ENCODE measurements around the gene GOPC. TPM values are rescaled to one million over a fixed set of nuclear protein-coding genes. Genes with fewer than 3 reads are reported as not detected.
A peak's percentile ranks its signal among the peaks of the same experiment; 100 is the strongest.

The GOPC gene
- total and polyA plus RNA-seq, 2 experiments from 2014 or later = 15.5 to 26.4 TPM

DNA sequence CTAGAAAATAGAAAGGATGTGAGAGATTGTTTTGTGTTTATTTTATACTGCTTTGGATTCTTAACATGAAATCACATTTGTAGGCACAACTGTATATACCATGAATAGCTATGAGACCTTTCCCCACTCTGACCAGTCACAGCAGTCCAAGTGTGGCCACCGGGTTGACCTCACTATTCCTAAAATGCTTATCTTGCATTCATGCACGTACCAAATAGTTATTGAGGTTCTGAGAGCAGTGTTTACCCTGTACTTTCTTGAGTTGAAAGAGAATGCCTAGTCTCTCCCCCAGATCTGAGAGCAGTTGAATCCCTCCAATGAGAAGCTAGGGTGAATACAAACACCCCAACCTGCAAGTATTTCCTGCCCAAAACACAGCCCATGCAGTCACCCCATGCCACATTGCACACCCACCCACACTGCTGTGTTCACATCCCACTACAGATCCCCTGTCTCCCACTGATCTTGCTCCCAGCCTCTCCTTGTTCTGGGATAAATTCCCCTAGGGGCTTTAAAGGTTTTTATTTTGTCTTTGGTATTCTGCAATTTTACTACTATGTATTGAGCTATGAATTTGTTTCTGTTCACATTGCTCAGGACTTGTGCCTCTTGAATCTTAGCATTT is 51.6 kb downstream of the GOPC start:
- Mint-ChIP-seq H3K9me3 (no peaks in the 10 kb centered on the region), H3K36me3 (ENCODE audit: low read depth) (0 out of 3 replicates have a peak, but pooled peaks cover 3% of the 10 kb centered on the region), H3K4me3 (no peak overlapping the region), H3K27me3 (ENCODE audit: insufficient read depth, low read depth, poor library complexity) (peaks cover 3% of the 10 kb centered on the region), H3K27ac (no peak overlapping the region; the same call in 1 of the 2 replicates), H3K4me1 (peaks cover 28% of the 10 kb centered on the region)
- no peak for DNase-seq (ENCODE audit: low spot score)
- Histone ChIP-seq H3K79me2 (replicated peaks; ENCODE audit: insufficient read depth) (no peaks in the 10 kb centered on the region), H3F3A (replicated peaks; ENCODE audit: low read depth) (no peaks in the 10 kb centered on the region), H3K4me1 (ENCODE audit: insufficient read depth) (peaks cover 30% of the 10 kb centered on the region), H3K27me3 (ENCODE audit: insufficient read depth) (peaks cover 25% of the 10 kb centered on the region), H3K36me3 (ENCODE audit: insufficient read depth) (no peaks in the 10 kb centered on the region), H3K4me2 (0 out of 2 replicates have a peak overlapping the region, but pooled peaks have one; percentile 92), H3K9me2 (ENCODE audit: insufficient read depth) (no peaks in the 10 kb centered on the region), H4K20me1 (replicated peaks; ENCODE audit: insufficient read depth) (no peaks in the 10 kb centered on the region), H3K4me3 (no peak overlapping the region), H3K27ac (ENCODE audit: low read depth) (no peak overlapping the region), H2AFZ (no peak overlapping the region)
- TF ChIP-seq, protein P1, sequence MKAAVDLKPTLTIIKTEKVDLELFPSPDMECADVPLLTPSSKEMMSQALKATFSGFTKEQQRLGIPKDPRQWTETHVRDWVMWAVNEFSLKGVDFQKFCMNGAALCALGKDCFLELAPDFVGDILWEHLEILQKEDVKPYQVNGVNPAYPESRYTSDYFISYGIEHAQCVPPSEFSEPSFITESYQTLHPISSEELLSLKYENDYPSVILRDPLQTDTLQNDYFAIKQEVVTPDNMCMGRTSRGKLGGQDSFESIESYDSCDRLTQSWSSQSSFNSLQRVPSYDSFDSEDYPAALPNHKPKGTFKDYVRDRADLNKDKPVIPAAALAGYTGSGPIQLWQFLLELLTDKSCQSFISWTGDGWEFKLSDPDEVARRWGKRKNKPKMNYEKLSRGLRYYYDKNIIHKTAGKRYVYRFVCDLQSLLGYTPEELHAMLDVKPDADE (IDR thresholded peaks at IDR 0.05) = no peak
- TF ChIP-seq, protein P2, sequence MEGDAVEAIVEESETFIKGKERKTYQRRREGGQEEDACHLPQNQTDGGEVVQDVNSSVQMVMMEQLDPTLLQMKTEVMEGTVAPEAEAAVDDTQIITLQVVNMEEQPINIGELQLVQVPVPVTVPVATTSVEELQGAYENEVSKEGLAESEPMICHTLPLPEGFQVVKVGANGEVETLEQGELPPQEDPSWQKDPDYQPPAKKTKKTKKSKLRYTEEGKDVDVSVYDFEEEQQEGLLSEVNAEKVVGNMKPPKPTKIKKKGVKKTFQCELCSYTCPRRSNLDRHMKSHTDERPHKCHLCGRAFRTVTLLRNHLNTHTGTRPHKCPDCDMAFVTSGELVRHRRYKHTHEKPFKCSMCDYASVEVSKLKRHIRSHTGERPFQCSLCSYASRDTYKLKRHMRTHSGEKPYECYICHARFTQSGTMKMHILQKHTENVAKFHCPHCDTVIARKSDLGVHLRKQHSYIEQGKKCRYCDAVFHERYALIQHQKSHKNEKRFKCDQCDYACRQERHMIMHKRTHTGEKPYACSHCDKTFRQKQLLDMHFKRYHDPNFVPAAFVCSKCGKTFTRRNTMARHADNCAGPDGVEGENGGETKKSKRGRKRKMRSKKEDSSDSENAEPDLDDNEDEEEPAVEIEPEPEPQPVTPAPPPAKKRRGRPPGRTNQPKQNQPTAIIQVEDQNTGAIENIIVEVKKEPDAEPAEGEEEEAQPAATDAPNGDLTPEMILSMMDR (conservative IDR thresholded peaks at IDR 0.05; ENCODE audit: low read depth in 2 of 2) = no peak
- no peak for TF ChIP-seq POLR2AphosphoS5 (IDR thresholded peaks at IDR 0.05; ENCODE audit: low read depth)
- no peak for TF ChIP-seq STAT1 (IDR thresholded peaks at IDR 0.05; ENCODE audit: unreplicated experiment)
- TF ChIP-seq, protein P3, sequence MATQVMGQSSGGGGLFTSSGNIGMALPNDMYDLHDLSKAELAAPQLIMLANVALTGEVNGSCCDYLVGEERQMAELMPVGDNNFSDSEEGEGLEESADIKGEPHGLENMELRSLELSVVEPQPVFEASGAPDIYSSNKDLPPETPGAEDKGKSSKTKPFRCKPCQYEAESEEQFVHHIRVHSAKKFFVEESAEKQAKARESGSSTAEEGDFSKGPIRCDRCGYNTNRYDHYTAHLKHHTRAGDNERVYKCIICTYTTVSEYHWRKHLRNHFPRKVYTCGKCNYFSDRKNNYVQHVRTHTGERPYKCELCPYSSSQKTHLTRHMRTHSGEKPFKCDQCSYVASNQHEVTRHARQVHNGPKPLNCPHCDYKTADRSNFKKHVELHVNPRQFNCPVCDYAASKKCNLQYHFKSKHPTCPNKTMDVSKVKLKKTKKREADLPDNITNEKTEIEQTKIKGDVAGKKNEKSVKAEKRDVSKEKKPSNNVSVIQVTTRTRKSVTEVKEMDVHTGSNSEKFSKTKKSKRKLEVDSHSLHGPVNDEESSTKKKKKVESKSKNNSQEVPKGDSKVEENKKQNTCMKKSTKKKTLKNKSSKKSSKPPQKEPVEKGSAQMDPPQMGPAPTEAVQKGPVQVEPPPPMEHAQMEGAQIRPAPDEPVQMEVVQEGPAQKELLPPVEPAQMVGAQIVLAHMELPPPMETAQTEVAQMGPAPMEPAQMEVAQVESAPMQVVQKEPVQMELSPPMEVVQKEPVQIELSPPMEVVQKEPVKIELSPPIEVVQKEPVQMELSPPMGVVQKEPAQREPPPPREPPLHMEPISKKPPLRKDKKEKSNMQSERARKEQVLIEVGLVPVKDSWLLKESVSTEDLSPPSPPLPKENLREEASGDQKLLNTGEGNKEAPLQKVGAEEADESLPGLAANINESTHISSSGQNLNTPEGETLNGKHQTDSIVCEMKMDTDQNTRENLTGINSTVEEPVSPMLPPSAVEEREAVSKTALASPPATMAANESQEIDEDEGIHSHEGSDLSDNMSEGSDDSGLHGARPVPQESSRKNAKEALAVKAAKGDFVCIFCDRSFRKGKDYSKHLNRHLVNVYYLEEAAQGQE (IDR thresholded peaks at IDR 0.05; ENCODE audit: unreplicated experiment) = no peak
- TF ChIP-seq JUNB (IDR thresholded peaks at IDR 0.05; ENCODE audit: unreplicated experiment) = no peak
- no peak for TF ChIP-seq CREB1 (CRISPR knock-in tag; IDR thresholded peaks at IDR 0.05; ENCODE audit: low read depth)
- TF ChIP-seq ZNF331 (CRISPR knock-in tag; IDR thresholded peaks at IDR 0.05; ENCODE audit: low read depth) = no peak
- no peak for TF ChIP-seq ZNF114 (CRISPR knock-in tag; IDR thresholded peaks at IDR 0.05)
- TF ChIP-seq, protein P4, sequence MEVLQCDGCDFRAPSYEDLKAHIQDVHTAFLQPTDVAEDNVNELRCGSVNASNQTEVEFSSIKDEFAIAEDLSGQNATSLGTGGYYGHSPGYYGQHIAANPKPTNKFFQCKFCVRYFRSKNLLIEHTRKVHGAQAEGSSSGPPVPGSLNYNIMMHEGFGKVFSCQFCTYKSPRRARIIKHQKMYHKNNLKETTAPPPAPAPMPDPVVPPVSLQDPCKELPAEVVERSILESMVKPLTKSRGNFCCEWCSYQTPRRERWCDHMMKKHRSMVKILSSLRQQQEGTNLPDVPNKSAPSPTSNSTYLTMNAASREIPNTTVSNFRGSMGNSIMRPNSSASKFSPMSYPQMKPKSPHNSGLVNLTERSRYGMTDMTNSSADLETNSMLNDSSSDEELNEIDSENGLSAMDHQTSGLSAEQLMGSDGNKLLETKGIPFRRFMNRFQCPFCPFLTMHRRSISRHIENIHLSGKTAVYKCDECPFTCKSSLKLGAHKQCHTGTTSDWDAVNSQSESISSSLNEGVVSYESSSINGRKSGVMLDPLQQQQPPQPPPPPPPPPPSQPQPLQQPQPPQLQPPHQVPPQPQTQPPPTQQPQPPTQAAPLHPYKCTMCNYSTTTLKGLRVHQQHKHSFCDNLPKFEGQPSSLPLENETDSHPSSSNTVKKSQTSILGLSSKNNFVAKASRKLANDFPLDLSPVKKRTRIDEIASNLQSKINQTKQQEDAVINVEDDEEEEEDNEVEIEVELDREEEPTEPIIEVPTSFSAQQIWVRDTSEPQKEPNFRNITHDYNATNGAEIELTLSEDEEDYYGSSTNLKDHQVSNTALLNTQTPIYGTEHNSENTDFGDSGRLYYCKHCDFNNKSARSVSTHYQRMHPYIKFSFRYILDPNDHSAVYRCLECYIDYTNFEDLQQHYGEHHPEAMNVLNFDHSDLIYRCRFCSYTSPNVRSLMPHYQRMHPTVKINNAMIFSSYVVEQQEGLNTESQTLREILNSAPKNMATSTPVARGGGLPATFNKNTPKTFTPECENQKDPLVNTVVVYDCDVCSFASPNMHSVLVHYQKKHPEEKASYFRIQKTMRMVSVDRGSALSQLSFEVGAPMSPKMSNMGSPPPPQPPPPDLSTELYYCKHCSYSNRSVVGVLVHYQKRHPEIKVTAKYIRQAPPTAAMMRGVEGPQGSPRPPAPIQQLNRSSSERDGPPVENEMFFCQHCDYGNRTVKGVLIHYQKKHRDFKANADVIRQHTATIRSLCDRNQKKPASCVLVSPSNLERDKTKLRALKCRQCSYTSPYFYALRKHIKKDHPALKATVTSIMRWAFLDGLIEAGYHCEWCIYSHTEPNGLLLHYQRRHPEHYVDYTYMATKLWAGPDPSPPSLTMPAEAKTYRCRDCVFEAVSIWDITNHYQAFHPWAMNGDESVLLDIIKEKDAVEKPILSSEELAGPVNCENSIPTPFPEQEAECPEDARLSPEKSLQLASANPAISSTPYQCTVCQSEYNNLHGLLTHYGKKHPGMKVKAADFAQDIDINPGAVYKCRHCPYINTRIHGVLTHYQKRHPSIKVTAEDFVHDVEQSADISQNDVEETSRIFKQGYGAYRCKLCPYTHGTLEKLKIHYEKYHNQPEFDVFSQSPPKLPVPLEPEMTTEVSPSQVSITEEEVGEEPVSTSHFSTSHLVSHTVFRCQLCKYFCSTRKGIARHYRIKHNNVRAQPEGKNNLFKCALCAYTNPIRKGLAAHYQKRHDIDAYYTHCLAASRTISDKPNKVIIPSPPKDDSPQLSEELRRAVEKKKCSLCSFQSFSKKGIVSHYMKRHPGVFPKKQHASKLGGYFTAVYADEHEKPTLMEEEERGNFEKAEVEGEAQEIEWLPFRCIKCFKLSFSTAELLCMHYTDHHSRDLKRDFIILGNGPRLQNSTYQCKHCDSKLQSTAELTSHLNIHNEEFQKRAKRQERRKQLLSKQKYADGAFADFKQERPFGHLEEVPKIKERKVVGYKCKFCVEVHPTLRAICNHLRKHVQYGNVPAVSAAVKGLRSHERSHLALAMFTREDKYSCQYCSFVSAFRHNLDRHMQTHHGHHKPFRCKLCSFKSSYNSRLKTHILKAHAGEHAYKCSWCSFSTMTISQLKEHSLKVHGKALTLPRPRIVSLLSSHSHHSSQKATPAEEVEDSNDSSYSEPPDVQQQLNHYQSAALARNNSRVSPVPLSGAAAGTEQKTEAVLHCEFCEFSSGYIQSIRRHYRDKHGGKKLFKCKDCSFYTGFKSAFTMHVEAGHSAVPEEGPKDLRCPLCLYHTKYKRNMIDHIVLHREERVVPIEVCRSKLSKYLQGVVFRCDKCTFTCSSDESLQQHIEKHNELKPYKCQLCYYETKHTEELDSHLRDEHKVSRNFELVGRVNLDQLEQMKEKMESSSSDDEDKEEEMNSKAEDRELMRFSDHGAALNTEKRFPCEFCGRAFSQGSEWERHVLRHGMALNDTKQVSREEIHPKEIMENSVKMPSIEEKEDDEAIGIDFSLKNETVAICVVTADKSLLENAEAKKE (CRISPR knock-in tag; IDR thresholded peaks at IDR 0.05) = no peak
- no peak for TF ChIP-seq EZH2phosphoT487 (IDR thresholded peaks at IDR 0.05; ENCODE audit: unreplicated experiment)
- no peak for TF ChIP-seq EZH2 (IDR thresholded peaks at IDR 0.05; ENCODE audit: low read depth, unreplicated experiment)
- TF ChIP-seq NANOG (IDR thresholded peaks at IDR 0.05; ENCODE audit: borderline replicate concordance) = no peak
- no peak for ATAC-seq
